Aorta (tissue), 5 donors: Measurements from ENCODE around the gene PHRF1. TPM values are rescaled to one million over a fixed set of nuclear protein-coding genes. Genes with fewer than 3 reads are reported as not detected.

Source experiments
- ATAC-seq: fragments of 200-7000 bp; cut with Tn5 transposase; one replicate; pipeline ENCODE4 v1.9.1; 2022; ENCODE audit warnings: moderate library complexity; ENCODE audit not compliant: low FRiP score
- DNase-seq, 2 donors: peaks; one replicate each; pipeline ENCODE4 v3.0.0-alpha.2; 2020
- H3K27ac ChIP-seq, 2 donors: one replicate each; pipeline ENCODE4 v1.5.1; 2013; ENCODE audit warnings: low read length in 2 of 2, mild to moderate bottlenecking in 2 of 2, moderate library complexity in 2 of 2, control low read depth in 1 of 2, inconsistent platforms in 1 of 2, low read depth in 1 of 2
- H3K27me3 ChIP-seq, 2 donors: one replicate each; pipeline ENCODE4 v1.6.1; 2013; ENCODE audit warnings: control low read depth in 1 of 2, low read length in 1 of 2, mild to moderate bottlenecking in 1 of 2, moderate library complexity in 1 of 2; ENCODE audit not compliant: insufficient read depth in 2 of 2, control insufficient read depth in 1 of 2
- H3K36me3 ChIP-seq, 2 donors: one replicate each; pipeline ENCODE4 v1.6.1; 2013; ENCODE audit warnings: control low read depth in 1 of 2, low read length in 1 of 2, mild to moderate bottlenecking in 1 of 2; ENCODE audit not compliant: insufficient read depth in 2 of 2, control insufficient read depth in 1 of 2
- H3K4me1 ChIP-seq, 2 donors: one replicate each; pipeline ENCODE4 v1.6.1; 2013; ENCODE audit warnings: low read length in 2 of 2, control low read depth in 1 of 2, mild to moderate bottlenecking in 1 of 2, moderate library complexity in 1 of 2; ENCODE audit not compliant: insufficient read depth in 2 of 2, control insufficient read depth in 1 of 2
- H3K4me3 ChIP-seq, 2 donors: one replicate each; pipeline ENCODE4 v1.5.1; 2013; ENCODE audit warnings: low read length in 2 of 2, control low read depth in 1 of 2, mild to moderate bottlenecking in 1 of 2
- H3K9me3 ChIP-seq: one replicate; pipeline ENCODE4 v1.6.1; 2013; ENCODE audit warnings: mild to moderate bottlenecking, low read length; ENCODE audit not compliant: control insufficient read depth
- WGBS, 2 donors: extraction: QIAGEN DNeasy Blood & Tissue Kit; methylation state at CpG; one replicate each; pipeline ENCODE4 v1.1.7; 2013; 5-methylcytosine and 5-hydroxymethylcytosine counted together
- intact Hi-C, 2 donors: fragments of 100-400 bp; cut with DNase I; formaldehyde crosslinking; loops; one replicate each; pipeline versions ENCODE4 v1.14.2 to v1.15.0; 2022
- polyA plus RNA-seq, 2 donors: library from polyadenylated mRNA; stranded (reverse); fragments of 200-250 nt; gene quantifications; one replicate each; pipeline ENCODE4 v1.2.3, GENCODE V29; 2013
- total RNA-seq, 2 donors: library from RNA; stranded (reverse); fragmentation: NEBNext Ultra II Directional; extraction: Animal tissue kit (Norgen Biotek cat#: 25700); gene quantifications; one replicate each; pipeline ENCODE4 v1.2.1, GENCODE V29; 2021
- donor health status: healthy with polysubstance abuse.
- donor health status: Bipolar disorder and iron deficiency.
- donor health status: DM: no; HTN: no; CAD: no.
- donor health status: DM: no; HTN: no; CAD: no.
- donor health status: DM: yes; HTN: yes; CAD: no.

PHRF1 gene
- total and polyA plus RNA-seq, 4 donors = 7.6 to 32.4 (median 22.4) TPM

DNA sequence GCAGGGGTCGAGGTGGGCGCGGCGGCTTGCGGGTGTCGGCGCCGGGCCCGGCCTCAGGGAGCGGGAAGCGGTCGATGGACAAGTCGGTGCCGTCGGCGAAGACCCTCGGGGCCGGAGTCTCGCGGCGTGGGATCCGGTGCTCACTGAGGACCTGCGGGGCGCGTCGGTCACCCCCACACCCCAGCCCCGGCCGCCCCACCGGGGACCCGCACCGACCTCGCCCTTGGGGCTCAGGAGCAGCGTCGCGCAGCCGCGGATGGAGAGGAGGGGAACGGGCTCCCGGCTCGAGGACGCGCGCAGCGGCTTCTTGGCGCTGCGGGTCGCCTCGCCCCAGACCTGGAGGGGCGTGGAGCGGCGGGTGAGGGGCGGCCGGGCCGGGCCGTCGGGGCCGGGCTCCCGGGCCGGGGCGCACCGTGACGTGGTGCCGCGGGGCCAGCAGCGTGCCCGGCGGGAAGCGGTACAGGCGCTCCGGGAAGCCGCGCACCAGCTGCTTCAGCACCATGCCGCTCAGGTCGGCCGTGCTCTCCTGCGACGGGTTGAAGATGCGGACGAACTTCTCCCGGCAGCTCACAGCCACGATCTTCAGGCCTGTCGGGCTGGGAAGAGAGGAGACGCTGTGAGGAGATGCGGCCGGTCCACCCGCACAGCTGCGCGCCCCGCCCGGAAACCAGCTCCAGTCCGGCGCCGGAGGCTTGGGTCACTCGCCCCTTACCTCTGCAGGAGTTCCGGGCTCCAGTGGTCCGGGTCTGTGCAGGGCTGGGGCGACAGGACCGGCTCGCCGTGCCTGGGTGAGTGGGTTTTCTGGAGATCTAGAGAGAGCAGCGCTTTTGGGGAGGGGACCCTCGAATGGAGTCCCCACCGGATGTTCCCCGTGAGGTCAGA is 20.2 kb upstream of the PHRF1 start:
- intact Hi-C loops = loop anchor here (2.0 to 10.0 kb wide), 2 partner anchors 173 to 219 kb away; partner anchors contain the start of gene GATD1 (in 1 of the 2)
- Histone ChIP-seq H3K4me1 (no peaks in the 10 kb centered on the region), H3K36me3 (no peaks in the 10 kb centered on the region), H3K27me3 (no peaks in the 10 kb centered on the region), H3K9me3 (no peaks in the 10 kb centered on the region), H3K4me3 (no peak overlapping the region), H3K27ac (no peak overlapping the region)
- no peak for ATAC-seq
- WGBS, 2 donors = 7 to 8% methylated on average over 67 to 104 of the region's 104 CpGs
- DNase-seq = no peak

DNA sequence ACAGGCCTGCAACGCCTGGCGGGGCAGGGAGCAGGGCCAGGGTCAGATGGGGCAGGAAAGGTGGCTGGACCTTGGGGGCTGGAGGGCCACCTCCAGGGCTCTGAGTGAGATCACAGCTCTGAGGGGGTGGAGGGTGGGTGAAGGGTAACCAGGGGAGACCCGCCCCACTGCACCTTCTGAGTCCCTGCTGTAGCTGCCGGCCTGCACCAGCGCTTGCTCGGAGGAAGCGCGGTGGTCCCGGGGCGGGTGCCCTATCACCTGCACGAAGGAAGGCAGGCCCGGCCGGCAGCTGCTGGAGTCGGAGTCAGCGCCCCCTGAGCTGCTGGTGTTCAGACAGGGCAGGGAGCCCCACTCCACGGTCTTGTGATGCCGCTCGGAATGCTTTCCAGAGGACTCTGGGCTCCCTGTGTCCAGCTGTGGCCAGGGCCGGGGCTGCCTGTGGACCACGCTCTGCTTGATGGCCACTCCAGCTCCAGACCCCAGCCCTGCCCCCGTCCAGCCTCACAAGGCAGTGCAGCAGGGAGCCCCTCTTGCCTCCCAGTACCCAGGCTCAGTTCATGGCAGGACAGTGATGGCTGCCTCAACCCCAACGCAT is 19.5 kb upstream of the PHRF1 start:
- Histone ChIP-seq H3K27ac (no peak overlapping the region), H3K4me3 (no peak overlapping the region), H3K9me3 (no peaks in the 10 kb centered on the region), H3K4me1 (no peaks in the 10 kb centered on the region), H3K27me3 (no peaks in the 10 kb centered on the region), H3K36me3 (no peaks in the 10 kb centered on the region)
- intact Hi-C loops = loop anchor here in 1 of 2 donors (10.0 kb wide), 1 partner anchor 218 kb away; the partner anchor contains the start of gene GATD1
- no peak for ATAC-seq
- 80 to 83% methylated on average over 22 of the region's 22 CpGs for WGBS, 2 donors
- DNase-seq = no peak

DNA sequence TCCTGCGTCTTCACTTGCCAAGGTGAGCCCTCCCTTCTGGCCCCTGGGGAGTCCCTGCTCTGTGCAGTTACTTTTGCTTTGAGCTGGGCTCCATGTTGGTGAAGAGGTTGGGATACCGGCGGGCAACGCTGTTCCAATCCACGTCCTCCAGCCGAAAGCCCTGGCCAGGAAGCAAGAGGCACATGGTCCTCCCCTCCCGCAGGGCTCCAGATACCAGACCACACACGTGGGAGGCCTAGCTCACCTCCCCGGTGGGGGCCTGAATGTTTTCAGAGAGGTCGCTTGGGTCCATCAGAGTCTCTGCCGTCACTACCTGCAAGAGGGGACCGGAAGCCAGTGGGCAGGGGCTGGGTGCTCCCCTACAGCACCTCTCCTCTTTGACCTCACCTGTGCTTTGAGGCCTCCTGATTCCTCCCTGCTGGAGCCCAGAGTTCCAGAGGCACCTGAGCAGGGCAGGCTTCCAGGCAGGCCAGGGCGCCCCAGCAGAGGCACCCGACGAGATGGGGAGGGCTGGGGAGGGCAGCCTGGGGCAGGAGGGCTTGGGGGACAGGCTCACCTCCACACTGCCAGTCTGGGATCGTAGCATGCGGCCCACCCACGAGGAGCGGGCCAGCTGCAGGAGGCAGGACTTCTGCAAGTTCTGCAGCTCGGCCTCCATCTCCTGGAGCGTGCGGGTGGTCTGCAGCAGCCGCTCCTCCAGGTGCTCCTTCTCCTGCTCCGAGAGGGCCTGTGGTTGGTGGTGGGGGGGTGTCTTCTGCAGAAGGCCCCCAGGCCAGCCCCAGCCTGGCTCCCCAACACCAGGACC is 18.7 kb upstream of the PHRF1 start:
- Histone ChIP-seq H3K27me3 (no peaks in the 10 kb centered on the region), H3K36me3 (no peaks in the 10 kb centered on the region), H3K4me3 (no peak overlapping the region), H3K4me1 (no peaks in the 10 kb centered on the region), H3K27ac (no peak overlapping the region), H3K9me3 (no peaks in the 10 kb centered on the region)
- no peak for DNase-seq
- intact Hi-C loops = loop anchor here in 1 of 2 donors (10.0 kb wide), 1 partner anchor 217 kb away; the partner anchor contains the start of gene GATD1
- no peak for ATAC-seq
- WGBS, 2 donors = 90 to 95% methylated on average over 24 of the region's 24 CpGs

DNA sequence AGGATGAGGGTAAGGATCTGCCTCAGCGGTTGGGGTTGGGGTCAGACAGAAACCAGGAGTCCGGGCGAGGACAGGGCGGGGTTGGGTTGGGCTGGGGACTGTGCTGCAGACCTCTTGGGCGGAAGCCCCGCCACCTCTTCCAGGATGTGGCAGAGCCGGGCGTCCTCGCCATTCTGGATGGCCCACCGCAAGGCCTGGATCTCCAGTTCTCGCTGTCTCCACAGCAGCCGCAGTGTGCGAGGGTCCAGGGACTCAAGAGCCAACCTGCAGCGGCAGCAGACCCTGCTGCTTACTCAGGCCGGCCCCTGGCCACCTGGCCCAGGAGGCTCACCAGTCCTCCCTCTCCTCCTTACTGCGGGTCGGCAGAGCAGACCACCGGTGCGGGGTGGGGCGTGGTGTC is 17.8 kb upstream of the PHRF1 start:
- H3K9me3 ChIP-seq = no peaks in the 10 kb centered on the region
- H3K36me3 ChIP-seq = no peaks in the 10 kb centered on the region
- no peaks in the 10 kb centered on the region for H3K27me3 ChIP-seq
- H3K4me3 ChIP-seq = no peak overlapping the region
- H3K4me1 ChIP-seq = no peaks in the 10 kb centered on the region
- 90 to 91% methylated on average over 20 of the region's 20 CpGs for WGBS, 2 donors
- no peak for DNase-seq
- no peak for ATAC-seq
- intact Hi-C loops = loop anchor here in 1 of 2 donors (10.0 kb wide), 1 partner anchor 216 kb away; the partner anchor contains the start of gene GATD1
- H3K27ac ChIP-seq = no peak overlapping the region

GRCh38 chr11:559020-559620 is 17.1 kb upstream of the PHRF1 start:
- intact Hi-C loops = loop anchor here in 1 of 2 donors (10.0 kb wide), 1 partner anchor 216 kb away; the partner anchor contains the start of gene GATD1
- no peaks in the 10 kb centered on the region for H3K4me1 ChIP-seq
- H3K9me3 ChIP-seq = no peaks in the 10 kb centered on the region
- 85 to 88% methylated on average over 15 of the region's 15 CpGs for WGBS, 2 donors
- H3K4me3 ChIP-seq = no peak overlapping the region
- no peak overlapping the region for H3K27ac ChIP-seq
- ATAC-seq (no peak), DNase-seq (no peak)
- no peaks in the 10 kb centered on the region for H3K36me3 ChIP-seq
- H3K27me3 ChIP-seq = no peaks in the 10 kb centered on the region

GRCh38 chr11:559712-560304 is 16.5 kb upstream of the PHRF1 start:
- H3K27ac ChIP-seq = no peak overlapping the region
- WGBS, 2 donors = 88% methylated on average over 18 of the region's 18 CpGs
- intact Hi-C loops = loop anchor here in 1 of 2 donors (10.0 kb wide), 1 partner anchor 215 kb away; the partner anchor contains the start of gene GATD1
- H3K4me3 ChIP-seq = no peak overlapping the region
- H3K36me3 ChIP-seq = no peaks in the 10 kb centered on the region
- no peaks in the 10 kb centered on the region for H3K4me1 ChIP-seq
- no peaks in the 10 kb centered on the region for H3K27me3 ChIP-seq
- no peaks in the 10 kb centered on the region for H3K9me3 ChIP-seq
- no peak for ATAC-seq
- DNase-seq = no peak

GRCh38 chr11:560305-561147 is 15.7 kb upstream of the PHRF1 start, which contains the start of the genes LMNTD2 and RASSF7:
LMNTD2 (minus strand) TSS chr11:560738; CDS start chr11:560716, 22 bp downstream.
RASSF7 (plus strand) TSS chr11:560970; CDS start chr11:561769, 799 bp downstream.
- H3K27ac ChIP-seq = no peak within 1 kb of the TSS

More at GRCh38 chr11:560305-561147, 15.7 kb upstream of the PHRF1 start, which contains the start of the genes LMNTD2 and RASSF7:
- WGBS, 2 donors = 1 to 2% methylated on average over 49 to 95 of the region's 95 CpGs
- ATAC-seq = peak; percentile 92
- DNase-seq = peak; percentile 93 to 95
- Histone ChIP-seq H3K36me3 (no peaks in the 10 kb centered on the region), H3K27me3 (no peaks in the 10 kb centered on the region), H3K4me1 (no peaks in the 10 kb centered on the region), H3K4me3 (peak within 1 kb of the TSS; percentile 41 to 62), H3K9me3 (no peaks in the 10 kb centered on the region)
- intact Hi-C loops = no loop called here
